Activated CD8-positive, alpha-beta T cell treated with anti-CD3 and anti-CD28 coated beads for 36 hours (primary cell): ENCODE results near the gene FRS3. TPM values are rescaled to one million over a fixed set of nuclear protein-coding genes. Genes with fewer than 3 reads are reported as not detected.

ENCODE experiments used
- ATAC-seq: fragments of 200-7000 bp; cut with Tn5 transposase; one replicate; pipeline ENCODE4 v1.10.0; 2021; ENCODE audit warnings: mild to moderate bottlenecking, moderate library complexity
- CTCF ChIA-PET: fragments of 350-600 bp; sonication (Branson Sonifier 250); formaldehyde crosslinking; loops from one replicate; lab custom pipeline; 2021; ENCODE audit warnings: antibody characterized with exemption; lab: Charles Lee
- POLR2A ChIA-PET: fragments of 350-600 bp; sonication (Branson Sonifier 250); formaldehyde crosslinking; loops from one replicate; lab custom pipeline; 2021; ENCODE audit warnings: antibody characterized with exemption; lab: Charles Lee
- DNase-seq: peaks from one replicate; pipeline ENCODE4 v3.0.0-alpha.2; 2020
- H3K27ac Mint-ChIP-seq: one replicate; pipeline ENCODE4 v1.8.0; 2021; ENCODE audit warnings: mild to moderate bottlenecking, mixed read lengths
- H3K27me3 Mint-ChIP-seq: one replicate; pipeline ENCODE4 v1.8.0; 2021; ENCODE audit warnings: mixed read lengths
- H3K36me3 Mint-ChIP-seq: one replicate; pipeline ENCODE4 v1.8.0; 2021; ENCODE audit warnings: low read depth, mixed read lengths
- H3K4me1 Mint-ChIP-seq: one replicate; pipeline ENCODE4 v1.8.0; 2021; ENCODE audit warnings: low read depth, mixed read lengths
- H3K4me3 Mint-ChIP-seq: one replicate; pipeline ENCODE4 v1.8.0; 2021; ENCODE audit warnings: mild to moderate bottlenecking, moderate library complexity, mixed read lengths
- H3K9me3 Mint-ChIP-seq: one replicate; pipeline ENCODE4 v1.8.0; 2021; ENCODE audit warnings: mixed read lengths
- intact Hi-C: fragments of 100-400 bp; cut with micrococcal nuclease; formaldehyde crosslinking; loops from one replicate; pipeline ENCODE4 v1.10.0; 2022
- total RNA-seq, 2 experiments: library from RNA; stranded (reverse); gene quantifications; one replicate each; pipeline ENCODE4 v1.2.3, GENCODE V29; 2021
- TF ChIP-seq, protein P1 (sequence below): fragments of 200-600 bp; IDR thresholded peaks from one replicate; pipeline ENCODE4 v1.8.0; 2022; ENCODE audit warnings: antibody characterized with exemption, mild to moderate bottlenecking

FRS3 gene
- total RNA-seq, 2 experiments from 2014 or later = 3.2 to 4.1 TPM

DNA sequence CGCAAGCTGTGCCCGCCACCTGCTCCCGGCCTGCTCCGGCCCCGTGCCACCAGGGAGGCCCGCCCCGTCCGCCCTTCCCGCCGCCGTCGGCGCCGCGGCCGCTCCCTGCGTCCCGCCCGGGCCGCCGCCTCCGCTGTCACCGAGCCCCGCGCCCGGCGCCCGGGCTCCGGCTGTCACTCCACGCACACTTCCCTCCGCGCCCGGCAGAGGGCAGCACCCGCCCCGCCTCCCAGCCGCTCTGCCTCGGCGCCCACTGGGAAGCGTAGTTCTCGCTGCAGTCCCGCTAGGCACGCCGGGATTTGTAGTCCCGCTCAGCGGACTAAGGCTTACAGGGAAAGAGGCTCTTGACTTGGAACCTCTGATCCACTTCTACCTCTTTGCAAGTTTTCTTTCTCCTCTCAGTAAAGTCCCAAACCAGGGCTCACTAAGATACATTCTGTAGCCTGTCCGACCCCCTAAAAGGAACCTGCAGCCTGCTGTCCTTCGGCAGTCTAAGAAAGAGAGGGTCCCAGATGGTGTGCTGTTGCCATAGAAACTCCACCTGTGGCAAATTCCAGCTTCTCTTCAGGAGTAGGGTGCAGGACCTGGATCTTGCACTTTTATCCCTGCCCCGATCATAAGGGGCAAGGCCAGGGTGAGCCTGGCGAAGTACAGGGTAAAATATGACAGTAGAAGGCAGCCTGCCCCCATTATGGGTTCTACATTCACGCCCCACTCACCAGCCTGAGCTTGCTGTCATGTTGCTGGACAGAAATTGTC lies 44.1 kb downstream of the FRS3 start, which contains the start of gene TFEB:
TSS of gene TFEB (minus strand) at position 182 of the 759 bp plus-strand sequence. CDS start 44,395 bp downstream, outside the sequence.
- H3K27ac Mint-ChIP-seq = no peak within 1 kb of the TSS
- ATAC-seq (peak; percentile 74), DNase-seq (peak; percentile 96)
- H3K9me3 Mint-ChIP-seq = no peaks in the 10 kb centered on the region
- intact Hi-C loops = no loop called here
- ChIA-PET CTCF (interaction anchor here (0.7 to 3.7 kb wide), 8 partner anchors 19 to 812 kb away, joined by 3 to 29 read pairs (median 4); partner anchors contain the start of genes PRICKLE4 and TOMM6), POLR2A (interaction anchor here (0.6 to 1.3 kb wide), 5 partner anchors 15 to 742 kb away, joined by 3 to 5 read pairs (median 3); partner anchors contain the start of gene TOMM6)
- H3K36me3 Mint-ChIP-seq = no peaks in the 10 kb centered on the region
- TF ChIP-seq, protein P1, sequence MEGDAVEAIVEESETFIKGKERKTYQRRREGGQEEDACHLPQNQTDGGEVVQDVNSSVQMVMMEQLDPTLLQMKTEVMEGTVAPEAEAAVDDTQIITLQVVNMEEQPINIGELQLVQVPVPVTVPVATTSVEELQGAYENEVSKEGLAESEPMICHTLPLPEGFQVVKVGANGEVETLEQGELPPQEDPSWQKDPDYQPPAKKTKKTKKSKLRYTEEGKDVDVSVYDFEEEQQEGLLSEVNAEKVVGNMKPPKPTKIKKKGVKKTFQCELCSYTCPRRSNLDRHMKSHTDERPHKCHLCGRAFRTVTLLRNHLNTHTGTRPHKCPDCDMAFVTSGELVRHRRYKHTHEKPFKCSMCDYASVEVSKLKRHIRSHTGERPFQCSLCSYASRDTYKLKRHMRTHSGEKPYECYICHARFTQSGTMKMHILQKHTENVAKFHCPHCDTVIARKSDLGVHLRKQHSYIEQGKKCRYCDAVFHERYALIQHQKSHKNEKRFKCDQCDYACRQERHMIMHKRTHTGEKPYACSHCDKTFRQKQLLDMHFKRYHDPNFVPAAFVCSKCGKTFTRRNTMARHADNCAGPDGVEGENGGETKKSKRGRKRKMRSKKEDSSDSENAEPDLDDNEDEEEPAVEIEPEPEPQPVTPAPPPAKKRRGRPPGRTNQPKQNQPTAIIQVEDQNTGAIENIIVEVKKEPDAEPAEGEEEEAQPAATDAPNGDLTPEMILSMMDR = peak; percentile 77
- H3K27me3 Mint-ChIP-seq = no peaks in the 10 kb centered on the region
- H3K4me1 Mint-ChIP-seq = peaks cover 26% of the 10 kb centered on the region
- H3K4me3 Mint-ChIP-seq = peak within 1 kb of the TSS; percentile 84

DNA sequence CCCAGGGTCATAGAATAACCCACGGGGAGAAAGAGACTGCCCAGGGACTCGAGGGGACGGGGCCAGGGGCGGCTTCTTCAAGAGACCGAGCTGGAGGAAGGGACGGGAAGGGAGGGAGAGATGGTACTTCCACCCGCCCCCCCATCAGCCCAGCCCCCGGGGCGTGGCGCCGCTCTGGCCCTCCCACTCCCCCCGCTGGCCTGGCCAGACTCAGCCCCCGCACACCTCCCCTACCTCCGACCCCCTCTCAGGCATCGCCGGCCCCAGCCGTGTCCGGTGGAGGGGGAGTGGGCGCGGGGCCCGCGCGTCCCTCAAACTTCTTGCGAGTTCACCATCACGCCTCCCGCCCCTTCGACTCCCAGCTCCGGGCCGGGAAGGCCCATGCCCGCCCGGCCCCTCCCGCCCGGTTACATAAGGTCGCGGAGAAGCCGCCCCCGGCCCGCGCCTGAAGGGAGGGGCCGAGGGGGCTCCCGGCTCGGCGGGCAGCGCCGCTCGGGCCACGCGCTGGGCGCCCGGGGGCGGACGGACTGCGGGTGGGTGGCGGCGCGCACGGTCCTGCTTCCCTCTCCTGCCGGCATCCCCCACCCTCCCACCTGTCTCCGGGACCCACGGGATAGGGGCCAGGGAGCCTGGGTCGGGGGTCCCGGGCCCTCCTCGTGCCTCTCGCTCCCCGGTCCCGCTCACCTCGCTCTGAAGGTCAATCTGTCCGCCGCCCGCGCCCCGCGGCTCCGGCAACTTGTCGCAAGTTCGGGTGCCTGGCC lies 44.9 kb downstream of the FRS3 start:
- peak; percentile 37 for ATAC-seq
- H3K27me3 Mint-ChIP-seq = no peaks in the 10 kb centered on the region
- peak; percentile 74 for DNase-seq
- intact Hi-C loops = no loop called here
- TF ChIP-seq, protein P1 = no peak
- H3K9me3 Mint-ChIP-seq = no peaks in the 10 kb centered on the region
- H3K27ac Mint-ChIP-seq = no peak overlapping the region
- CTCF ChIA-PET = interaction anchor here (1.1 to 3.7 kb wide), 10 partner anchors 13 to 813 kb away, joined by 3 to 29 read pairs (median 6); partner anchors contain the start of genes PRICKLE4 and TOMM6
- peak overlapping the region; percentile 84 for H3K4me3 Mint-ChIP-seq
- no peaks in the 10 kb centered on the region for H3K36me3 Mint-ChIP-seq
- POLR2A ChIA-PET = interaction anchor here (0.6 to 2.0 kb wide), 7 partner anchors 14 to 1009 kb away, joined by 3 to 7 read pairs (median 3); partner anchors contain the start of gene TOMM6
- H3K4me1 Mint-ChIP-seq = peaks cover 33% of the 10 kb centered on the region

DNA sequence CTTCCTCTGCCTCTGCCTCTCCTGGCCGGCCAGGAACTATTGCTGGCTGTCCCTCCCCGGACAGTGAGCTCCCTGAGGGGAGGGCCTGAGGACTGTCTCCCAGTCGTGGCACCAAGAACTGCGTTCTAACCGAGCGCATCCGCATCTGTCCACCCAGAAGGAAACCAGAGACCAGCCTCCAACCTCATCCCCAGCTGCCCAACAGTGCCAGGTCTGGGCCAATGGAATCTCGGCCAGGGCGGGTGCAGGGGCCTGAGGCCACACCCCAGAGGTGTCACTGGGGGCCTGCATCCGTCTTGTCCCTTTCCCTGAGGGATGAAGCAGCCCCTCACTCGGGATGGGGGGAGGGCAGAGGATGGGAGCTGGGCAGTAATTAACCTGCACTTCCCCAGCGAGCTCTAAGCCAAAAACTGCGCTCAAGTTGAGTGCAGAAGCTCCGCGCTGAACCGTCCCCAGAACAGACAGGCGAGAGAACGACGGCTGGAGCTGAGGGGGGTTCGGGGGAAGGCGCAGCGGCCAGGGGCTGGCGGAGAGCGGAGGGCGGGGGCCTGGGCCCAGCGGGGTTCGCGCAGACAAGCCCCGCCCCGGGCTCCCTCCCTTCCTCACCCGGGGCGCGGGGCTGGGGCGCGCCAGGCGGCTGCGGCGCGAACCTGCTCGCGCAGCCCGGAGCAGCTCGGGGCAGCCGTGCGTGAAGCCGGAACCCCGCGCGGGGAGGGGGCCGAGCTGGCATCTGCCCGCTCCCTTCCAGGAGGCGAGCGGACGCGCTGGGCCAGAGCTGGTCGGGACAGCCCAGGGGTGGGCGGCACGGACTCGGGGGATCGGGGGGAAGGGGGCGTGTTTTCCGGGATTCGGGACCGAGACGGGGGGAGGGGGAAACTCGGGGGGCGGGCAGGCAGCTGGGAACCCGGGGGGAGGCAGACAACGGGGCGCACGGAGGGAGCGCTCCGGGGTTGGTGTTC lies 45.7 kb downstream of the FRS3 start:
- ChIA-PET CTCF (interaction anchor here (1.0 to 3.7 kb wide), 15 partner anchors 12 to 814 kb away, joined by 3 to 29 read pairs (median 5); partner anchors contain the start of genes PRICKLE4 and TOMM6), POLR2A (interaction anchor here (0.6 to 2.0 kb wide), 10 partner anchors 16 to 371 kb away, joined by 3 to 7 read pairs (median 3); partner anchors contain the start of gene TOMM6)
- peak overlapping the region; percentile 84 for H3K4me3 Mint-ChIP-seq
- no peaks in the 10 kb centered on the region for H3K27me3 Mint-ChIP-seq
- DNase-seq = peak; percentile 70
- H3K4me1 Mint-ChIP-seq = peaks cover 39% of the 10 kb centered on the region
- peak; percentile 62 for ATAC-seq
- H3K36me3 Mint-ChIP-seq = no peaks in the 10 kb centered on the region
- peak overlapping the region; percentile 77 for H3K27ac Mint-ChIP-seq
- H3K9me3 Mint-ChIP-seq = no peaks in the 10 kb centered on the region
- TF ChIP-seq, protein P1 = no peak
- intact Hi-C loops = no loop called here

DNA sequence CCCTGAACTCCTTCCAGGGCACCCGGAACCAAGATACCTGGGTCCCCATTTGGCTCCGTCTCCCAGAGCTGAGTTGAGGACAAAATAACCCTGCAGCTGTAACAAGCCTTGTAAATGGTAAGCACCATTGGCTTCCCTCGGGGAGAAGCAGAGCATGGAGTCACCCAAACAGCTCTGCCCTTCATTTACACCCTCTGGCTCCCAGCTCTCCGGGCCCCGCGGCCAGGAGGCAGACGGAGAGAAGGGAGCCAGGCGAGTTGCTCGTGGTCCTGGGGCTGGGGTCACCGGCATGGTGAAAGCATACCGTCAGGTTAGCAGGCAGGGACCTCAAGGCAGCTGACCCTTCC lies 46.4 kb downstream of the FRS3 start:
- TF ChIP-seq, protein P1 = no peak
- POLR2A ChIA-PET = interaction anchor here (0.6 to 2.0 kb wide), 8 partner anchors 16 to 371 kb away, joined by 3 to 7 read pairs (median 4); partner anchors contain the start of gene TOMM6
- no peaks in the 10 kb centered on the region for H3K9me3 Mint-ChIP-seq
- no peak for ATAC-seq
- H3K27ac Mint-ChIP-seq = peak overlapping the region; percentile 77
- no peaks in the 10 kb centered on the region for H3K36me3 Mint-ChIP-seq
- H3K27me3 Mint-ChIP-seq = no peaks in the 10 kb centered on the region
- H3K4me1 Mint-ChIP-seq = peaks cover 40% of the 10 kb centered on the region
- DNase-seq = no peak
- H3K4me3 Mint-ChIP-seq = peak overlapping the region; percentile 84
- CTCF ChIA-PET = interaction anchor here (0.6 to 3.7 kb wide), 14 partner anchors 11 to 312 kb away, joined by 3 to 29 read pairs (median 4); partner anchors contain the start of genes PRICKLE4 and TOMM6
- intact Hi-C loops = no loop called here
